GM12891 (cell line): ENCODE measurements around the gene ULK2.

Experiments used
- POLR2A ChIP-seq: IDR thresholded peaks from 2 replicates; pipeline ENCODE4 v1.6.1; 2011; ENCODE audit warnings: low read depth, low read length, control low read depth
- POLR2AphosphoS5 ChIP-seq: IDR thresholded peaks from 2 replicates; pipeline ENCODE4 v1.6.1; 2011; ENCODE audit warnings: low read depth, low read length, control low read depth
- TAF1 ChIP-seq: IDR thresholded peaks from 2 replicates; pipeline ENCODE4 v1.6.1; 2011; ENCODE audit warnings: low read depth, low read length, control low read depth

GRCh38 chr17:19865021-19865420, 2.7 kb downstream of the ULK2 start:
- no peak for TF ChIP-seq TAF1
- TF ChIP-seq POLR2A, result no peak
- no peak for TF ChIP-seq POLR2AphosphoS5
